Brain microvascular endothelial cell (primary cell): ENCODE results near the gene GIT1.
A peak's percentile ranks its signal among the peaks of the same experiment; 100 is the strongest.
"Not testable (repeated sequence)": the region's sequence is repeated elsewhere in the genome, so short reads cannot be mapped to it uniquely, and the experiment has no call there.

Source experiments
- DNase-seq: peaks from one replicate; pipeline ENCODE4 v3.0.0-alpha.2; 2020
- H3K27ac ChIP-seq: fragments of 250-450 bp; sonication (Bioruptor Pico); 2 replicates; pipeline ENCODE4 v1.5.1; 2020; ENCODE audit warnings: mild to moderate bottlenecking, moderate library complexity
- H3K27me3 ChIP-seq: fragments of 250-450 bp; sonication (Bioruptor Pico); replicated peaks from 2 replicates; pipeline ENCODE4 v1.5.1; 2020; ENCODE audit warnings: mild to moderate bottlenecking
- H3K36me3 ChIP-seq: fragments of 250-450 bp; sonication (Bioruptor Pico); replicated peaks from 2 replicates; pipeline ENCODE4 v1.5.1; 2020; ENCODE audit warnings: mild to moderate bottlenecking
- H3K4me3 ChIP-seq: 2 replicates; pipeline ENCODE4 v1.5.1; 2011; ENCODE audit warnings: low read depth, mild to moderate bottlenecking, control low read depth, low read length, moderate library complexity
- CTCF ChIP-seq: IDR thresholded peaks from 2 replicates; pipeline ENCODE4 v1.5.1; 2011; ENCODE audit warnings: low read depth, mild to moderate bottlenecking, moderate library complexity, low read length, control low read depth, inconsistent platforms; ENCODE audit errors: missing control alignments
- in situ Hi-C: cut with HindIII; loops from 2 replicates; pipeline ENCODE4 v1.10.0; 2017; ENCODE audit warnings: low sequenced_read_pairs, low pct_ligation_motif_present

Gene GIT1

GRCh38 chr17:29559640-29560039 is 29.8 kb downstream of the GIT1 start:
- H3K27ac ChIP-seq: no peak overlapping the region
- no peak for TF ChIP-seq CTCF
- no peak overlapping the region for H3K4me3 ChIP-seq
- no peaks in the 10 kb centered on the region for H3K36me3 ChIP-seq
- no peak for DNase-seq
- H3K27me3 ChIP-seq: no peaks in the 10 kb centered on the region
- in situ Hi-C loops: no loop called here

- DNase-seq, in situ Hi-C loops, H3K36me3 ChIP-seq, H3K27me3 ChIP-seq, H3K27ac ChIP-seq, H3K4me3 ChIP-seq: not testable (repeated sequence)
These were observed 31.3 kb downstream of the GIT1 start for GRCh38 chr17:29558139-29558538.

GRCh38 chr17:29557739-29558116 is 31.7 kb downstream of the GIT1 start:
- in situ Hi-C loops: no loop called here
- Histone ChIP-seq H3K4me3 (no peak overlapping the region), H3K27me3 (no peaks in the 10 kb centered on the region), H3K36me3 (no peaks in the 10 kb centered on the region), H3K27ac (no peak overlapping the region)
- no peak for DNase-seq
- TF ChIP-seq CTCF: no peak

GRCh38 chr17:29557085-29557738 is 32.2 kb downstream of the GIT1 start:
- peak; percentile 47 for DNase-seq
- in situ Hi-C loops: no loop called here
- Histone ChIP-seq H3K27ac (no peak overlapping the region), H3K36me3 (no peaks in the 10 kb centered on the region), H3K27me3 (no peaks in the 10 kb centered on the region), H3K4me3 (no peak overlapping the region)
- no peak for TF ChIP-seq CTCF

GRCh38 chr17:29555840-29556239 is 33.6 kb downstream of the GIT1 start:
- no peak for DNase-seq
- in situ Hi-C loops: no loop called here
- Histone ChIP-seq H3K27ac (no peak overlapping the region), H3K36me3 (no peaks in the 10 kb centered on the region), H3K27me3 (no peaks in the 10 kb centered on the region), H3K4me3 (no peak overlapping the region)
- TF ChIP-seq CTCF: no peak

GRCh38 chr17:29549177-29549923 is 40.1 kb downstream of the GIT1 start:
- Histone ChIP-seq H3K27me3 (no peaks in the 10 kb centered on the region), H3K4me3 (no peak overlapping the region), H3K36me3 (peaks cover 4% of the 10 kb centered on the region), H3K27ac (no peak overlapping the region)
- no peak for TF ChIP-seq CTCF
- in situ Hi-C loops: no loop called here
- no peak for DNase-seq
